HCT116 (cell line): ENCODE data around the gene ATP8B3. TPM values are rescaled to one million over a fixed set of nuclear protein-coding genes. Genes with fewer than 3 reads are reported as not detected.

Experiments used
- ATAC-seq: fragments of 200-7000 bp; cut with Tn5 transposase; 2 replicates; pipeline ENCODE4 v1.9.1; 2020; ENCODE audit warnings: mild to moderate bottlenecking, moderate library complexity
- BruUV-seq: library from RNA; stranded (reverse); fragments of 400-500 nt; replicated peaks from 2 replicates; lab custom pipeline; 2021; lab: Mats Ljungman, UMichigan
- CTCF ChIA-PET: fragments of 300-600 bp; sonication (Branson Sonifier 250); formaldehyde crosslinking; loops from one replicate; lab custom pipeline; 2021; ENCODE audit warnings: antibody characterized with exemption; lab: Charles Lee
- POLR2A ChIA-PET: fragments of 300-600, 350-600 bp; sonication (Branson Sonifier 250); formaldehyde crosslinking; loops from one replicate; lab custom pipeline; 2021; ENCODE audit warnings: antibody characterized with exemption; lab: Charles Lee
- RAD21 ChIA-PET, 2 experiments: fragments of 300-600 bp; sonication (Branson Sonifier 250); formaldehyde crosslinking; loops; one replicate each; lab custom pipeline; 2023; ENCODE audit warnings: low total read pairs in 2 of 2; ENCODE audit not compliant: uncharacterized antibody in 2 of 2, unreplicated experiment in 2 of 2, low non-redundant PET in 1 of 2; lab: Charles Lee
- DNase-seq: peaks from one replicate; pipeline ENCODE4 v3.0.0-alpha.2; 2010; ENCODE audit warnings: low read depth, low spot score
- H2AFZ ChIP-seq: fragments of 200-600 bp; shearing (Covaris generic), sonication (generic); 2 replicates; pipeline ENCODE4 v1.6.1; 2017; ENCODE audit warnings: low read depth, mixed run types, mixed read lengths, antibody characterized with exemption, low read length; ENCODE audit not compliant: poor library complexity, severe bottlenecking
- H3K27ac ChIP-seq: 2 replicates; pipeline ENCODE4 v1.5.1; 2012; ENCODE audit warnings: low read depth, low read length
- H3K27me3 ChIP-seq: fragments of 200-600 bp; sonication (generic); 2 replicates; pipeline ENCODE4 v1.6.1; 2016; ENCODE audit warnings: mixed run types, low read length, mixed read lengths; ENCODE audit not compliant: insufficient read depth
- H3K36me3 ChIP-seq, 2 experiments: fragments of 200-500 bp in 1 of 2; fragments of 200-600 bp in 1 of 2; sonication (Bioruptor generic) in 1 of 2; sonication (generic) in 1 of 2; 2 replicates each; pipeline versions ENCODE4 v1.5.1 to v1.6.1; 2014 to 2016; ENCODE audit warnings: low read length in 2 of 2, inconsistent platforms in 1 of 2, mixed read lengths in 1 of 2, mixed run types in 1 of 2; ENCODE audit not compliant: insufficient read depth in 2 of 2, control insufficient read depth in 1 of 2
- H3K4me1 ChIP-seq, 2 experiments: fragments of 200-600 bp in 1 of 2; sonication (generic) in 1 of 2; 2 replicates each; pipeline versions ENCODE4 v1.5.1 to v1.6.1; 2012 to 2017; ENCODE audit warnings: low read length in 2 of 2, inconsistent platforms in 1 of 2, mild to moderate bottlenecking in 1 of 2, mixed read lengths in 1 of 2, mixed run types in 1 of 2, moderate library complexity in 1 of 2; ENCODE audit not compliant: insufficient read depth in 2 of 2, control insufficient read depth in 1 of 2
- H3K4me2 ChIP-seq: fragments of 200-600 bp; sonication (generic); 2 replicates; pipeline ENCODE4 v1.6.1; 2017; ENCODE audit warnings: mixed run types, low read length, mixed read lengths
- H3K4me3 ChIP-seq, 2 experiments: fragments of 200-600 bp in 1 of 2; sonication (generic) in 1 of 2; replicated peaks in 1 of 2; 2 replicates each; pipeline ENCODE4 v1.5.1; 2011 to 2016; ENCODE audit warnings: low read length in 2 of 2, control low read depth in 1 of 2, low read depth in 1 of 2, mild to moderate bottlenecking in 1 of 2, mixed read lengths in 1 of 2, mixed run types in 1 of 2
- H3K79me2 ChIP-seq: fragments of 200-600 bp; sonication (generic); 2 replicates; pipeline ENCODE4 v1.6.1; 2017; ENCODE audit warnings: mild to moderate bottlenecking, mixed run types, low read length, moderate library complexity, mixed read lengths; ENCODE audit not compliant: insufficient read depth
- H3K9ac ChIP-seq: fragments of 200-600 bp; sonication (generic); 2 replicates; pipeline ENCODE4 v1.6.1; 2016; ENCODE audit warnings: low read length, mixed read lengths
- H3K9me2 ChIP-seq: fragments of 200-600 bp; sonication (generic), shearing (Covaris generic); 2 replicates; pipeline ENCODE4 v1.6.1; 2017; ENCODE audit warnings: mixed run types, mild to moderate bottlenecking, moderate library complexity; ENCODE audit not compliant: insufficient read depth
- H3K9me3 ChIP-seq, 2 experiments: fragments of 200-500 bp in 1 of 2; fragments of 200-600 bp in 1 of 2; sonication (Bioruptor generic) in 1 of 2; sonication (generic) in 1 of 2; 2 replicates each; pipeline ENCODE4 v1.6.1; 2014 to 2017; ENCODE audit warnings: low read length in 2 of 2, mixed read lengths in 2 of 2, inconsistent platforms in 1 of 2, low read depth in 1 of 2, mild to moderate bottlenecking in 1 of 2, mixed run types in 1 of 2, moderate library complexity in 1 of 2; ENCODE audit not compliant: control insufficient read depth in 1 of 2, insufficient read depth in 1 of 2
- H4K20me1 ChIP-seq: fragments of 200-600 bp; sonication (generic), shearing (Covaris generic); 2 replicates; pipeline ENCODE4 v1.6.1; 2017; ENCODE audit warnings: mixed run types, mild to moderate bottlenecking, moderate library complexity; ENCODE audit not compliant: insufficient read depth
- CBX3 ChIP-seq: IDR thresholded peaks from 2 replicates; pipeline ENCODE4 v1.6.1; 2012; ENCODE audit warnings: low read depth
- CEBPB ChIP-seq: IDR thresholded peaks from 2 replicates; pipeline ENCODE4 v1.6.1; 2012; ENCODE audit warnings: low read depth
- EGR1 ChIP-seq: IDR thresholded peaks from 2 replicates; pipeline ENCODE4 v1.6.1; 2012; ENCODE audit warnings: low read depth
- ELF1 ChIP-seq: IDR thresholded peaks from 2 replicates; pipeline ENCODE4 v1.6.1; 2012; ENCODE audit warnings: low read depth, borderline replicate concordance
- FOSL1 ChIP-seq: IDR thresholded peaks from 2 replicates; pipeline ENCODE4 v1.6.1; 2012; ENCODE audit warnings: low read depth
- JUND ChIP-seq: IDR thresholded peaks from 2 replicates; pipeline ENCODE4 v1.6.1; 2012
- POLR2A ChIP-seq: IDR thresholded peaks from 2 replicates; pipeline ENCODE4 v1.7.0; 2011; ENCODE audit warnings: borderline replicate concordance; ENCODE audit not compliant: insufficient read depth, insufficient read length; ENCODE audit errors: extremely low read depth
- RAD21 ChIP-seq: IDR thresholded peaks from 2 replicates; pipeline ENCODE4 v1.6.1; 2012; ENCODE audit warnings: low read depth, mild to moderate bottlenecking
- SP1 ChIP-seq: IDR thresholded peaks from 2 replicates; pipeline ENCODE4 v1.6.1; 2012; ENCODE audit warnings: low read depth
- SRF ChIP-seq: IDR thresholded peaks from 2 replicates; pipeline ENCODE4 v1.6.1; 2012; ENCODE audit warnings: low read depth
- TCF7L2 ChIP-seq: IDR thresholded peaks from 2 replicates; pipeline ENCODE4 v1.7.0; 2011; ENCODE audit warnings: borderline replicate concordance, inconsistent platforms; ENCODE audit not compliant: insufficient read depth, insufficient read length; ENCODE audit errors: extremely low read depth
- YY1 ChIP-seq: IDR thresholded peaks from 2 replicates; pipeline ENCODE4 v1.6.1; 2011; ENCODE audit warnings: low read length, low read depth, moderate library complexity, mild to moderate bottlenecking; ENCODE audit not compliant: insufficient replicate concordance; ENCODE audit errors: extremely low read depth
- ZFX ChIP-seq: fragments of 450-650 bp; IDR thresholded peaks from 2 replicates; pipeline ENCODE4 v1.6.1; 2017
- ZNF274 ChIP-seq: fragments of 200-500 bp; sonication (Bioruptor generic); IDR thresholded peaks from 2 replicates; pipeline ENCODE4 v1.6.1; 2014; ENCODE audit warnings: mild to moderate bottlenecking, low read depth, low read length, inconsistent platforms
- intact Hi-C: fragments of 100-400 bp; cut with micrococcal nuclease; formaldehyde crosslinking; loops from 2 replicates; pipeline ENCODE4 v1.10.0; 2022
- total RNA-seq: library from RNA; stranded (reverse); gene quantifications from one replicate; pipeline ENCODE4 v1.2.1, GENCODE V29; 2021; ENCODE audit not compliant: unreplicated experiment
- TF ChIP-seq, protein P1 (sequence below): IDR thresholded peaks from 2 replicates; pipeline ENCODE4 v1.6.1; 2012
- TF ChIP-seq, protein P2 (sequence below), 3 experiments: fragments of 200-600 bp in 1 of 3; sonication (generic) in 1 of 3; IDR thresholded peaks in 2 of 3; conservative IDR thresholded peaks in 1 of 3; 2 replicates each; pipeline ENCODE4 v1.5.1; 2012 to 2017; ENCODE audit warnings: low read depth in 2 of 3, low read length in 2 of 3, antibody characterized with exemption in 1 of 3, borderline replicate concordance in 1 of 3, control low read depth in 1 of 3, mild to moderate bottlenecking in 1 of 3, mixed read lengths in 1 of 3, mixed run types in 1 of 3, moderate library complexity in 1 of 3; ENCODE audit not compliant: insufficient read depth in 1 of 3
- TF ChIP-seq, protein P3 (sequence below): IDR thresholded peaks from 2 replicates; pipeline ENCODE4 v1.6.1; 2012
- TF ChIP-seq, protein P4 (sequence below): IDR thresholded peaks from 2 replicates; pipeline ENCODE4 v1.6.1; 2012; ENCODE audit warnings: low read depth
- TF ChIP-seq, protein P5 (sequence below): IDR thresholded peaks from 2 replicates; pipeline ENCODE4 v1.6.1; 2011; ENCODE audit warnings: mild to moderate bottlenecking, low read length, moderate library complexity; ENCODE audit not compliant: insufficient replicate concordance; ENCODE audit errors: extremely low read depth

Gene ATP8B3
- total RNA-seq, 1 experiment from 2014 or later, result 17.0 TPM

DNA sequence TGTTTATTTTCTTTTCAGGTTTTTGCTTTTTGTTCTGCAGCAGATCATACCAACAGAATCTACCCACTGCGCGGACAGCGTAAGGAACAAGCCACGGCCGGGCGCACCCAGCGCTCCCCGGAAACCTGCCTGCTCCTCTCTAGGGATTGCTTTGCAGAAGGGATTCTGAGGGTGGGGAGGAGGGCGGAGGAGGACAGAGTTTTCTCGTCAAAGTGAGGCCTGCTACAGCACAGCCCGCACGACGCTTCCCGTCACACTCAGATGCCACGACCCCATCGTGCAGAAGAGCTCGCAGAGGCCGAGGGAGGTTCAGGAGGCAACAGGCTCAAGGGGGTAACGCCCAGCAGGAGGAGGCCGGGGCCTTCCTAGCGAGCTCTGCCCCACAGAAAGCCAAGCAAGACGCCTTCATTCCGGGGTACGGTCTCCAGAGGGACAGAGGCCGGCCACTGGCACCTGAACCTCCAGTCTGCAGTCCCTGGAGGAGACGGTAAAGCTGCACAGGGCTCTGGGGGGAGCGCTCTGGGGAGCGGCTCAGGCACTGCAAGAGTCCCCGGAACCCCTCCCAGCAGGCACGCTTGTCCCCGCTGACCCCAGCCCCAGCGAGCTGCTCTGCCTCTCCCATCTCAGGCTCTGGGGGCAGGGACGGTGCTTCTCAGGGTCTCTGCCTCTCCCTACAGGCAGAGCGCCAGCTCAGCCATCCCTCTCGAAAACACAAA is 29.3 kb upstream of the ATP8B3 start:
- no peak for ATAC-seq
- H3K27me3 ChIP-seq, result no peaks in the 10 kb centered on the region
- no TSS peak for BruUV-seq
- no peak for DNase-seq
- no peak overlapping the region for H3K9ac ChIP-seq
- ChIA-PET RAD21 (no interaction called here), POLR2A (no interaction called here), CTCF (interaction anchor here (0.7 to 1.4 kb wide), 2 partner anchors 15 to 48 kb away, joined by 3 to 5 read pairs; no protein-coding TSS in a partner anchor)
- H3K27ac ChIP-seq, result no peak overlapping the region
- no peak overlapping the region for H3K4me2 ChIP-seq
- no peak overlapping the region for H2AFZ ChIP-seq
- no peaks in the 10 kb centered on the region for H3K9me2 ChIP-seq
- no peaks in the 10 kb centered on the region for H3K9me3 ChIP-seq
- H3K4me1 ChIP-seq, result peaks cover 15 to 32% of the 10 kb centered on the region in 2 experiments; a peak in 3 of 4 replicates
- peaks cover 22% of the 10 kb centered on the region; the same call in 1 of the 2 replicates for H4K20me1 ChIP-seq
- H3K4me3 ChIP-seq, result no peak overlapping the region
- H3K79me2 ChIP-seq, result peaks cover 95% of the 10 kb centered on the region
- intact Hi-C loops, result no loop called here
- peaks cover 0 to 4% of the 10 kb centered on the region in 2 experiments; a peak in 1 of 4 replicates for H3K36me3 ChIP-seq
- TF ChIP-seq ELF1, result no peak
- no peak for TF ChIP-seq YY1
- TF ChIP-seq POLR2A, result no peak
- no peak for TF ChIP-seq FOSL1
- TF ChIP-seq, protein P1, sequence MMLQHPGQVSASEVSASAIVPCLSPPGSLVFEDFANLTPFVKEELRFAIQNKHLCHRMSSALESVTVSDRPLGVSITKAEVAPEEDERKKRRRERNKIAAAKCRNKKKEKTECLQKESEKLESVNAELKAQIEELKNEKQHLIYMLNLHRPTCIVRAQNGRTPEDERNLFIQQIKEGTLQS, result no peak
- TF ChIP-seq ZNF274, result no peak
- TF ChIP-seq SRF, result no peak
- TF ChIP-seq CBX3, result no peak
- TF ChIP-seq, protein P2, sequence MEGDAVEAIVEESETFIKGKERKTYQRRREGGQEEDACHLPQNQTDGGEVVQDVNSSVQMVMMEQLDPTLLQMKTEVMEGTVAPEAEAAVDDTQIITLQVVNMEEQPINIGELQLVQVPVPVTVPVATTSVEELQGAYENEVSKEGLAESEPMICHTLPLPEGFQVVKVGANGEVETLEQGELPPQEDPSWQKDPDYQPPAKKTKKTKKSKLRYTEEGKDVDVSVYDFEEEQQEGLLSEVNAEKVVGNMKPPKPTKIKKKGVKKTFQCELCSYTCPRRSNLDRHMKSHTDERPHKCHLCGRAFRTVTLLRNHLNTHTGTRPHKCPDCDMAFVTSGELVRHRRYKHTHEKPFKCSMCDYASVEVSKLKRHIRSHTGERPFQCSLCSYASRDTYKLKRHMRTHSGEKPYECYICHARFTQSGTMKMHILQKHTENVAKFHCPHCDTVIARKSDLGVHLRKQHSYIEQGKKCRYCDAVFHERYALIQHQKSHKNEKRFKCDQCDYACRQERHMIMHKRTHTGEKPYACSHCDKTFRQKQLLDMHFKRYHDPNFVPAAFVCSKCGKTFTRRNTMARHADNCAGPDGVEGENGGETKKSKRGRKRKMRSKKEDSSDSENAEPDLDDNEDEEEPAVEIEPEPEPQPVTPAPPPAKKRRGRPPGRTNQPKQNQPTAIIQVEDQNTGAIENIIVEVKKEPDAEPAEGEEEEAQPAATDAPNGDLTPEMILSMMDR (IDR thresholded peaks at IDR 0.05 in 2 of 3, conservative IDR thresholded peaks at IDR 0.05 in 1 of 3; ENCODE audit: borderline replicate concordance in 1 of 3, insufficient read depth in 1 of 3, low read depth in 2 of 3, low read length in 2 of 3), result no peak
- TF ChIP-seq, protein P3, sequence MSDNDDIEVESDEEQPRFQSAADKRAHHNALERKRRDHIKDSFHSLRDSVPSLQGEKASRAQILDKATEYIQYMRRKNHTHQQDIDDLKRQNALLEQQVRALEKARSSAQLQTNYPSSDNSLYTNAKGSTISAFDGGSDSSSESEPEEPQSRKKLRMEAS, result no peak
- TF ChIP-seq RAD21, result no peak
- no peak for TF ChIP-seq SP1
- TF ChIP-seq JUND, result no peak
- TF ChIP-seq, protein P4, sequence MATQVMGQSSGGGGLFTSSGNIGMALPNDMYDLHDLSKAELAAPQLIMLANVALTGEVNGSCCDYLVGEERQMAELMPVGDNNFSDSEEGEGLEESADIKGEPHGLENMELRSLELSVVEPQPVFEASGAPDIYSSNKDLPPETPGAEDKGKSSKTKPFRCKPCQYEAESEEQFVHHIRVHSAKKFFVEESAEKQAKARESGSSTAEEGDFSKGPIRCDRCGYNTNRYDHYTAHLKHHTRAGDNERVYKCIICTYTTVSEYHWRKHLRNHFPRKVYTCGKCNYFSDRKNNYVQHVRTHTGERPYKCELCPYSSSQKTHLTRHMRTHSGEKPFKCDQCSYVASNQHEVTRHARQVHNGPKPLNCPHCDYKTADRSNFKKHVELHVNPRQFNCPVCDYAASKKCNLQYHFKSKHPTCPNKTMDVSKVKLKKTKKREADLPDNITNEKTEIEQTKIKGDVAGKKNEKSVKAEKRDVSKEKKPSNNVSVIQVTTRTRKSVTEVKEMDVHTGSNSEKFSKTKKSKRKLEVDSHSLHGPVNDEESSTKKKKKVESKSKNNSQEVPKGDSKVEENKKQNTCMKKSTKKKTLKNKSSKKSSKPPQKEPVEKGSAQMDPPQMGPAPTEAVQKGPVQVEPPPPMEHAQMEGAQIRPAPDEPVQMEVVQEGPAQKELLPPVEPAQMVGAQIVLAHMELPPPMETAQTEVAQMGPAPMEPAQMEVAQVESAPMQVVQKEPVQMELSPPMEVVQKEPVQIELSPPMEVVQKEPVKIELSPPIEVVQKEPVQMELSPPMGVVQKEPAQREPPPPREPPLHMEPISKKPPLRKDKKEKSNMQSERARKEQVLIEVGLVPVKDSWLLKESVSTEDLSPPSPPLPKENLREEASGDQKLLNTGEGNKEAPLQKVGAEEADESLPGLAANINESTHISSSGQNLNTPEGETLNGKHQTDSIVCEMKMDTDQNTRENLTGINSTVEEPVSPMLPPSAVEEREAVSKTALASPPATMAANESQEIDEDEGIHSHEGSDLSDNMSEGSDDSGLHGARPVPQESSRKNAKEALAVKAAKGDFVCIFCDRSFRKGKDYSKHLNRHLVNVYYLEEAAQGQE, result no peak
- no peak for TF ChIP-seq CEBPB
- no peak for TF ChIP-seq ZFX
- TF ChIP-seq, protein P5, sequence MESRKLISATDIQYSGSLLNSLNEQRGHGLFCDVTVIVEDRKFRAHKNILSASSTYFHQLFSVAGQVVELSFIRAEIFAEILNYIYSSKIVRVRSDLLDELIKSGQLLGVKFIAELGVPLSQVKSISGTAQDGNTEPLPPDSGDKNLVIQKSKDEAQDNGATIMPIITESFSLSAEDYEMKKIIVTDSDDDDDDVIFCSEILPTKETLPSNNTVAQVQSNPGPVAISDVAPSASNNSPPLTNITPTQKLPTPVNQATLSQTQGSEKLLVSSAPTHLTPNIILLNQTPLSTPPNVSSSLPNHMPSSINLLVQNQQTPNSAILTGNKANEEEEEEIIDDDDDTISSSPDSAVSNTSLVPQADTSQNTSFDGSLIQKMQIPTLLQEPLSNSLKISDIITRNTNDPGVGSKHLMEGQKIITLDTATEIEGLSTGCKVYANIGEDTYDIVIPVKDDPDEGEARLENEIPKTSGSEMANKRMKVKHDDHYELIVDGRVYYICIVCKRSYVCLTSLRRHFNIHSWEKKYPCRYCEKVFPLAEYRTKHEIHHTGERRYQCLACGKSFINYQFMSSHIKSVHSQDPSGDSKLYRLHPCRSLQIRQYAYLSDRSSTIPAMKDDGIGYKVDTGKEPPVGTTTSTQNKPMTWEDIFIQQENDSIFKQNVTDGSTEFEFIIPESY, result no peak
- TF ChIP-seq TCF7L2, result no peak
- TF ChIP-seq EGR1, result no peak
- TF ChIP-seq, all 23 proteins: peak for 0
